ENCODE measurements around the gene HTRA3.
A peak's percentile ranks its signal among the peaks of the same experiment; 100 is the strongest.

The HTRA3 gene

DNA sequence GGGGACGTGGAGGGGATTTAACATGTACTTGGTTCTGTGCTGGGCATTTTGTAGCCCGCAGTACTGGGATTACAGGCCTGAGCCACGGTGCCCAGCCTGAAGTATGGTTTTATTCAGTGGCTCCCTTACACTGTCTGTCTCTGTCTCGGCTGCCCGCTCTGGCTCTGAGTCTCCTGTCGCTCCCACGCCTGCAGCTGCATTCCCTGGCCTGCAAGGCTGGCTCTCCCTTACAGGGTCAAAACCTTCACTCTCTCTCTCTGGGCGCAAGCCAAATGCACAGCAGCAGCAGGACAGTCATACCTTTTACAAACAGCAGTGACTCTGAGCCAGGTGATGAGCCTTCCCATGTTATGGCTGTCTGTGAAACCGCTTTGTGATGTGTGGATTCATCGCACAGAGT is 72.1 kb downstream of the HTRA3 start:
- CTCF ChIA-PET, result interaction anchor here (2.1 kb wide), 1 partner anchor 100 kb away, joined by 6 read pairs; no protein-coding TSS in a partner anchor
- no peak overlapping the region for H3K4me3 ChIP-seq (ENCODE audit: low read depth, low read length)
- no peak for TF ChIP-seq CTCF (IDR thresholded peaks at IDR 0.05; ENCODE audit: insufficient read depth, low read length, missing control alignments)
- POLR2A ChIA-PET, result no interaction called here
- DNase-seq (ENCODE audit: low read depth, low spot score), result no peak

- ChIA-PET POLR2A (no interaction called here), CTCF (interaction anchor here (1.1 to 2.1 kb wide), 2 partner anchors 11 to 101 kb away, joined by 3 to 6 read pairs; no protein-coding TSS in a partner anchor)
- H3K4me3 ChIP-seq (ENCODE audit: low read depth, low read length), result no peak overlapping the region
- peak; percentile 20 for TF ChIP-seq CTCF (IDR thresholded peaks at IDR 0.05; ENCODE audit: insufficient read depth, low read length, missing control alignments)
- no peak for DNase-seq (ENCODE audit: low read depth, low spot score)
These were observed 73.2 kb downstream of the HTRA3 start for GRCh38 chr4:8342651-8343261.

- ChIA-PET CTCF (interaction anchor here (1.1 to 2.1 kb wide), 2 partner anchors 12 to 102 kb away, joined by 3 to 6 read pairs; no protein-coding TSS in a partner anchor), POLR2A (no interaction called here)
- TF ChIP-seq CTCF (IDR thresholded peaks at IDR 0.05; ENCODE audit: insufficient read depth, low read length, missing control alignments), result no peak
- no peak overlapping the region for H3K4me3 ChIP-seq (ENCODE audit: low read depth, low read length)
- no peak for DNase-seq (ENCODE audit: low read depth, low spot score)
These were observed 73.9 kb downstream of the HTRA3 start for GRCh38 chr4:8343262-8343966.

DNA sequence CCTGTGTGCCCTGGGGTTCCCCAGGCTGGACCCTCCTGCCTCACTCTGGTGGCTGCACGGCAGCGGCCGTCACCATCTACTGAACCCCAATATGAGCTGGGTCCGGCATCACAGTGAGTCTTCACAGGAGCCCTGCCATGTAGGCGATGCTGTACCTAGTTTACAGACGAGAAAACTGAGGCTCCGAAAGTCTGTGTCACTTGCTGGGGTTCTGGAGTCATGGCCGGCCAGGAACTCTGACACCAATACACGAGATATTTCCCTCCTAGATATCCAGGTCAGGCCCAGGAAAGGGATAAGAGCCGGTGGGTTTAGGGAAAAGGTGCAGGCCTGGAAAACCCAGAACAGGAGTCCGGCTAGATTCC is 74.4 kb downstream of the HTRA3 start:
- CTCF ChIA-PET, result interaction anchor here (2.1 kb wide), 1 partner anchor 102 kb away, joined by 6 read pairs; no protein-coding TSS in a partner anchor
- POLR2A ChIA-PET, result no interaction called here
- DNase-seq (ENCODE audit: low read depth, low spot score), result no peak
- TF ChIP-seq CTCF (IDR thresholded peaks at IDR 0.05; ENCODE audit: insufficient read depth, low read length, missing control alignments), result no peak
- H3K4me3 ChIP-seq (ENCODE audit: low read depth, low read length), result no peak overlapping the region

GRCh38 chr4:8344377-8344776 is 74.8 kb downstream of the HTRA3 start:
- no peak for TF ChIP-seq CTCF (IDR thresholded peaks at IDR 0.05; ENCODE audit: insufficient read depth, low read length, missing control alignments)
- no peak overlapping the region for H3K4me3 ChIP-seq (ENCODE audit: low read depth, low read length)
- CTCF ChIA-PET, result no interaction called here
- DNase-seq (ENCODE audit: low read depth, low spot score), result no peak
- POLR2A ChIA-PET, result no interaction called here

- TF ChIP-seq CTCF (IDR thresholded peaks at IDR 0.05; ENCODE audit: insufficient read depth, low read length, missing control alignments), result no peak
- CTCF ChIA-PET, result no interaction called here
These were observed 75.7 kb downstream of the HTRA3 start for GRCh38 chr4:8345053-8345945.

More at GRCh38 chr4:8345053-8345945, 75.7 kb downstream of the HTRA3 start:
- POLR2A ChIA-PET, result no interaction called here
- no peak overlapping the region for H3K4me3 ChIP-seq (ENCODE audit: low read depth, low read length)
- DNase-seq (ENCODE audit: low read depth, low spot score), result no peak

All from AG04449 (cell line).